ENCODE data around the gene MRPL58.

DNA sequence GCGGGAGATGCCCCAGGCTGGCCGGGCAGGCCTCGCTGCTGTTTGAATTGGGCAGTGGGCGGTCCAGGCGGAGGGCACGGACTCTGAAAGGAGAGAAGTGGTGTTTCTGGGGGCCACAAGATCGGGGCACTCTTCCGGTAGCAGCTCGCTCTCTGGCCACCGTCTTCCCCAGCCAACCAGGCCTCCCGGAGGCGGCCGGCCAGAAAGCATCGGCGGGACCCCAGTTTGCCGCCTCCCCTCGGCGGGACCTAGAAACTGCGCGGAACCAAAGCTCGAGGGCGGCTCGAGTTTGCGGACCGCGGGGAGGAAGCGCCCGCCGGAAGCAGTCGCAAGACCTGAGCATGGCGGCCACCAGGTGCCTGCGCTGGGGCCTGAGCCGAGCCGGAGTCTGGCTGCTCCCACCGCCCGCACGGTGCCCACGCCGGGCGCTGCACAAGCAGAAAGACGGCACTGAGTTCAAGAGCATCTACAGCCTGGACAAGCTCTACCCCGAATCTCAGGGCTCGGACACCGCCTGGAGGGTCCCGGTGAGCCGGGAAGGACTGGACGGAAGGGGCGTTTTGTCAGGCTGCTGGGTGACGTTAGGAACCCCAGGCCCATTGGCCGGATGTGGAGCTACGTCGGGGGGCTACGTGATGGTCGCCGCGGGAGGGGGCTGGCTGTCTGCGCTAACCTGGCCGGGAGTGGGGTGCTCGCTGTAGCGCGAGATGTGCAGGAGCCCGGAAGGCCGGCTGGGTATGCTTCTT, at the start of gene MRPL58:
- TF ChIP-seq, protein P1, sequence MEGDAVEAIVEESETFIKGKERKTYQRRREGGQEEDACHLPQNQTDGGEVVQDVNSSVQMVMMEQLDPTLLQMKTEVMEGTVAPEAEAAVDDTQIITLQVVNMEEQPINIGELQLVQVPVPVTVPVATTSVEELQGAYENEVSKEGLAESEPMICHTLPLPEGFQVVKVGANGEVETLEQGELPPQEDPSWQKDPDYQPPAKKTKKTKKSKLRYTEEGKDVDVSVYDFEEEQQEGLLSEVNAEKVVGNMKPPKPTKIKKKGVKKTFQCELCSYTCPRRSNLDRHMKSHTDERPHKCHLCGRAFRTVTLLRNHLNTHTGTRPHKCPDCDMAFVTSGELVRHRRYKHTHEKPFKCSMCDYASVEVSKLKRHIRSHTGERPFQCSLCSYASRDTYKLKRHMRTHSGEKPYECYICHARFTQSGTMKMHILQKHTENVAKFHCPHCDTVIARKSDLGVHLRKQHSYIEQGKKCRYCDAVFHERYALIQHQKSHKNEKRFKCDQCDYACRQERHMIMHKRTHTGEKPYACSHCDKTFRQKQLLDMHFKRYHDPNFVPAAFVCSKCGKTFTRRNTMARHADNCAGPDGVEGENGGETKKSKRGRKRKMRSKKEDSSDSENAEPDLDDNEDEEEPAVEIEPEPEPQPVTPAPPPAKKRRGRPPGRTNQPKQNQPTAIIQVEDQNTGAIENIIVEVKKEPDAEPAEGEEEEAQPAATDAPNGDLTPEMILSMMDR (IDR thresholded peaks at IDR 0.05): peak; percentile 50 to 81 (median 78)
- TF ChIP-seq POLR2A (IDR thresholded peaks at IDR 0.05): peak in 1 of 2 donors; percentile 44
- TF ChIP-seq EP300 (IDR thresholded peaks at IDR 0.05): peak; percentile 28 to 84
